ENCODE results near the gene LRRC4C.

Gene LRRC4C

DNA sequence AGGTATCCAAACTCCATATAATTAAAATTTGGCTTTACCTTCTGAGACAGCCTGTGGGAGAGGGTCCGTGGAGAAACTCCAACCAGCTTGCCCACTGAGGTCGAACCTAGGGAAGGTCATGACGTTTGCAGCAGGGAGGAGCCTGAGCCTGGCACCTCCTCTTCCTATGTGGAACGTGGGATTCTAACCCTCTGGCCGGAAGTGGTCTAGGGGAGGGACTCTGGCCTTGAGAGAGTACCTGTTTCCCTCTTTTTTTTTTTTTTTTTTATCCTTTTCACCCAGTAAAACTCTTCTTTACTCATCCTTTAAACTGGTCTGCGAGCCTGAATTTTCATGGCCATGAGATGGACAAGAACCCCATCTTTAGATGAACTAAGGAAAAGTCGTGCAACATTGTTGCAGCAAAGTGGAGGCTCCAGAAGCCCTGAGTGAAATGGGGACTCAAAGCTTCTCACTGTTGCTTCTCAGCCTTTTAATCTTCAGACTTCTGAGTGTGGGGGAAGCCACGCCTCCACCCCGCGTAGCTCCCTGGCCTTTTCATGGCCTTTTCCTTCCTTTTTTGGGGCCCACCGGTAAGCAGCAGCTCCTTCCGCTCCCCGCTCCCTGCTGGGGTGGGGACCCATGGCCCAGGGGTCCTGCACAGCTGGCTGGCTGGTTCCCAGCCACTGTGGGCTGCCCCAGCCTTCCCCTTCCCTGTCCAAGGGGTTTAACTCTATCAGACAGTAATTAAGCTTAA is 1359.9 kb downstream of the LRRC4C start:
- H3K36me3 ChIP-seq (replicated peaks) = no peaks in the 10 kb centered on the region
- in situ Hi-C loops (cut with MboI; ENCODE audit: low sequenced_read_pairs) = no loop called here
- no peaks in the 10 kb centered on the region for H3K4me1 ChIP-seq
- DNase-seq (ENCODE audit: low spot score in 2 of 2) = no peak
- no peaks in the 10 kb centered on the region for H3K9me3 ChIP-seq
- no peak overlapping the region for H3K4me3 ChIP-seq
- no peaks in the 10 kb centered on the region for H3K27me3 ChIP-seq (ENCODE audit: low read depth)

DNA sequence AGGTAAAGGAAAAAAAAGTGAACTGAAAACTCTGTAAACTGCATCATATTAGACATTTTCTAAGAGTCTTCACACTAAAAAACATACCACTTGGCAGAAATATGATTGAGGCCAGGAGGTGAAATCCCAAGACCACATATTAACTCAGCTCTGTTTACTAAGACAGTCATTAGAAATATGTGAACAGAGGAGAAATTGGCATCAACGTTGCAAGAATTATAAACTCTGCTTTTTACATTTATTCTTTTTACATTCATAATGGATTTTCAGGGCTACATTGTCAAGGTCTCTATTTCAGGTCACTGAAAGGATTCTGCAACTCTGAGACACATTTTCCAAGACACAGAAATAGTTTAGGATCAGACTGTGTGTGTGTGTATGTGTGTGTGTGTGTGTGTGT is 1364.0 kb downstream of the LRRC4C start:
- in situ Hi-C loops (cut with MboI; ENCODE audit: low sequenced_read_pairs) = no loop called here
- Histone ChIP-seq H3K4me1 (no peaks in the 10 kb centered on the region), H3K4me3 (no peak overlapping the region), H3K36me3 (replicated peaks) (no peaks in the 10 kb centered on the region), H3K27me3 (ENCODE audit: low read depth) (no peaks in the 10 kb centered on the region), H3K9me3 (no peaks in the 10 kb centered on the region)
- no peak for DNase-seq (ENCODE audit: low spot score in 2 of 2)

DNA sequence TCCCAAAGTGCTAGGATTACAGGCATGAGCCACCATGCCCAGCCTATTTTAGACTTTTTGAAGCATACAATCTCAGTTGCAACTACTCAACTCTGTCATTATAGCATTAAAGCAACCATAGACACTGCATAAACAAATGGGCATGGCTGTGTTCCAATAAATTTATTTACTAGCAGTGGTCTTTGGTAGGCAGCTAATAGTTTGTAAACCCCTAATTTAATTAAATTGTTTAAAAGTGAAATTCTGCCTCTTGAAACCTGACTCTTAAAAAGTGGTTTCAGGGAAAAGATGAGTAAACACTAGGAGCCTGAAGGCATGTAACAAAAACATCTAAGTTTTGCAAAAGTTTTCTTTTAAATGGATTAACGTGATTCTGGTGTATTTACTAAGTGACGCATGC is 1364.5 kb downstream of the LRRC4C start:
- no peaks in the 10 kb centered on the region for H3K27me3 ChIP-seq (ENCODE audit: low read depth)
- no peaks in the 10 kb centered on the region for H3K36me3 ChIP-seq (replicated peaks)
- no peaks in the 10 kb centered on the region for H3K4me1 ChIP-seq
- in situ Hi-C loops (cut with MboI; ENCODE audit: low sequenced_read_pairs) = no loop called here
- no peaks in the 10 kb centered on the region for H3K9me3 ChIP-seq
- no peak overlapping the region for H3K4me3 ChIP-seq
- no peak for DNase-seq (ENCODE audit: low spot score in 2 of 2)

DNA sequence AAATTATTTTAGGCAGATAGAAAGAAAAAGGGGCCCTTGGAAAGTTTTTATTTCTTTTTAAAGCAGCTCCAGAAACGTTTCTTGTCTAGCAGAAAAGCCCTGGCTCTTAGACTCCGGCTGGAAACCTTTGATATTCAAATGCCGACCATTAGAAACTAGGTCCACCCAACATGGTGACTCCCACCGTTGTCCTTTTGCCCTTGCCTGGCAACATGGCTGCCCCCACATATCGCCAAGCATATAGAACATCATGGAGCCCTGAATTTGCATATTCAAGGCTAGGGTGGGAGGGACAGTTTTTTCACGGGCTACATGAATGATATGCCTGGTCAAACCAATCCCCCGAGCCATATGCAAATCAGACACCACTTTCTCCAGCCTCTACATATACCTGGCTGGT is 1379.0 kb downstream of the LRRC4C start:
- H3K9me3 ChIP-seq = no peaks in the 10 kb centered on the region
- no peak overlapping the region for H3K4me3 ChIP-seq
- no peaks in the 10 kb centered on the region for H3K4me1 ChIP-seq
- H3K36me3 ChIP-seq (replicated peaks) = no peaks in the 10 kb centered on the region
- in situ Hi-C loops (cut with MboI; ENCODE audit: low sequenced_read_pairs) = no loop called here
- no peaks in the 10 kb centered on the region for H3K27me3 ChIP-seq (ENCODE audit: low read depth)
- no peak for DNase-seq (ENCODE audit: low spot score in 2 of 2)
